DOHH2 (cell line): Measurements from ENCODE around the gene BMS1.

Experiments used
- H3F3A ChIP-seq: fragments of 200-600 bp; sonication (generic), shearing (Covaris generic); 2 replicates; pipeline ENCODE4 v1.6.0; 2016; ENCODE audit warnings: antibody characterized with exemption, mild to moderate bottlenecking; ENCODE audit not compliant: control insufficient read depth, insufficient read depth
- H3K27ac ChIP-seq: fragments of 200-600 bp; sonication (generic); 2 replicates; pipeline ENCODE4 v1.5.1; 2014; ENCODE audit warnings: low read depth, mild to moderate bottlenecking, low read length, moderate library complexity
- H3K27me3 ChIP-seq: fragments of 200-600 bp; sonication (generic); 2 replicates; pipeline ENCODE4 v1.6.1; 2014; ENCODE audit warnings: mild to moderate bottlenecking, low read length, mixed read lengths; ENCODE audit not compliant: control insufficient read depth
- H3K36me3 ChIP-seq: fragments of 200-600 bp; sonication (generic); 2 replicates; pipeline ENCODE4 v1.6.1; 2014; ENCODE audit warnings: mild to moderate bottlenecking, low read length, moderate library complexity, mixed read lengths; ENCODE audit not compliant: control insufficient read depth
- H3K4me1 ChIP-seq: fragments of 200-600 bp; sonication (generic); 2 replicates; pipeline ENCODE4 v1.6.1; 2014; ENCODE audit warnings: mild to moderate bottlenecking, low read length, mixed read lengths; ENCODE audit not compliant: control insufficient read depth
- H3K4me2 ChIP-seq: fragments of 200-600 bp; sonication (generic); 2 replicates; pipeline ENCODE4 v1.6.0; 2014; ENCODE audit warnings: mild to moderate bottlenecking, low read length, moderate library complexity
- H3K4me3 ChIP-seq: fragments of 200-600 bp; sonication (generic); 2 replicates; pipeline ENCODE4 v1.5.1; 2014; ENCODE audit warnings: mild to moderate bottlenecking, low read length, mixed read lengths
- H3K79me2 ChIP-seq: fragments of 200-600 bp; sonication (generic); 2 replicates; pipeline ENCODE4 v1.6.1; 2014; ENCODE audit warnings: mild to moderate bottlenecking, low read length, mixed read lengths; ENCODE audit not compliant: control insufficient read depth
- H3K9me2 ChIP-seq: fragments of 200-600 bp; sonication (generic); replicated peaks from 2 replicates; pipeline ENCODE4 v1.6.1; 2014; ENCODE audit warnings: mild to moderate bottlenecking, low read length, mixed read lengths; ENCODE audit not compliant: control insufficient read depth
- H3K9me3 ChIP-seq: fragments of 200-600 bp; sonication (generic); 2 replicates; pipeline ENCODE4 v1.6.1; 2014; ENCODE audit warnings: antibody characterized with exemption, low read length, mixed read lengths; ENCODE audit not compliant: control insufficient read depth, insufficient read depth
- H4K20me1 ChIP-seq: fragments of 200-600 bp; sonication (generic); 2 replicates; pipeline ENCODE4 v1.6.0; 2014; ENCODE audit warnings: low read depth, mild to moderate bottlenecking, antibody characterized with exemption, low read length, moderate library complexity; ENCODE audit not compliant: control insufficient read depth, insufficient read depth
- CTCF ChIP-seq: fragments of 200-600 bp; sonication (generic); IDR thresholded peaks from one replicate; pipeline ENCODE4 v1.5.1; 2014; ENCODE audit warnings: antibody characterized with exemption, mild to moderate bottlenecking, low read depth, low read length; ENCODE audit not compliant: poor library complexity, severe bottlenecking
- EZH2phosphoT487 ChIP-seq: fragments of 200-600 bp; sonication (generic); IDR thresholded peaks from 2 replicates; pipeline ENCODE4 v1.6.1; 2017; ENCODE audit warnings: borderline replicate concordance, mild to moderate bottlenecking, antibody characterized with exemption, low read length, moderate library complexity, mixed read lengths

BMS1 gene

GRCh38 chr10:42876945-42877344 is 94.3 kb downstream of the BMS1 start:
- H3K36me3 ChIP-seq: no peaks in the 10 kb centered on the region
- H3K79me2 ChIP-seq: no peaks in the 10 kb centered on the region
- H3K9me2 ChIP-seq: no peaks in the 10 kb centered on the region
- no peak overlapping the region for H3K4me2 ChIP-seq
- no peaks in the 10 kb centered on the region for H3K9me3 ChIP-seq
- TF ChIP-seq CTCF (no peak), EZH2phosphoT487 (no peak)
- H3F3A ChIP-seq: no peaks in the 10 kb centered on the region
- no peaks in the 10 kb centered on the region for H4K20me1 ChIP-seq
- H3K4me1 ChIP-seq: no peaks in the 10 kb centered on the region
- no peaks in the 10 kb centered on the region for H3K27me3 ChIP-seq
- H3K4me3 ChIP-seq: no peak overlapping the region
- H3K27ac ChIP-seq: no peak overlapping the region

- H4K20me1 ChIP-seq: no peaks in the 10 kb centered on the region
- no peaks in the 10 kb centered on the region for H3K4me1 ChIP-seq
- H3K79me2 ChIP-seq: no peaks in the 10 kb centered on the region
- no peak overlapping the region for H3K27ac ChIP-seq
- H3K9me3 ChIP-seq: no peaks in the 10 kb centered on the region; the same call in 1 of the 2 replicates
- H3F3A ChIP-seq: no peaks in the 10 kb centered on the region
- no peaks in the 10 kb centered on the region for H3K27me3 ChIP-seq
- no peak overlapping the region for H3K4me3 ChIP-seq
- no peak for TF ChIP-seq CTCF
- TF ChIP-seq EZH2phosphoT487: no peak
- no peak overlapping the region for H3K4me2 ChIP-seq
- H3K9me2 ChIP-seq: no peaks in the 10 kb centered on the region
- no peaks in the 10 kb centered on the region for H3K36me3 ChIP-seq
These were observed 95.0 kb downstream of the BMS1 start for GRCh38 chr10:42877496-42878030.

- Histone ChIP-seq H3K4me2 (no peak overlapping the region), H3K9me2 (no peaks in the 10 kb centered on the region), H3K4me1 (no peaks in the 10 kb centered on the region), H3K4me3 (no peak overlapping the region), H3K36me3 (no peaks in the 10 kb centered on the region), H4K20me1 (no peaks in the 10 kb centered on the region), H3F3A (no peaks in the 10 kb centered on the region), H3K79me2 (no peaks in the 10 kb centered on the region), H3K27me3 (no peaks in the 10 kb centered on the region), H3K27ac (no peak overlapping the region), H3K9me3 (no peaks in the 10 kb centered on the region; the same call in 1 of the 2 replicates)
- no peak for TF ChIP-seq EZH2phosphoT487
- no peak for TF ChIP-seq CTCF
These were observed 95.7 kb downstream of the BMS1 start for GRCh38 chr10:42878134-42878820.
